DOHH2 (cell line): Measurements from ENCODE around the gene TTC39C.

Experiments
- H3F3A ChIP-seq: fragments of 200-600 bp; sonication (generic), shearing (Covaris generic); 2 replicates; pipeline ENCODE4 v1.6.0; 2016; ENCODE audit warnings: antibody characterized with exemption, mild to moderate bottlenecking; ENCODE audit not compliant: control insufficient read depth, insufficient read depth
- H3K27ac ChIP-seq: fragments of 200-600 bp; sonication (generic); 2 replicates; pipeline ENCODE4 v1.5.1; 2014; ENCODE audit warnings: low read depth, mild to moderate bottlenecking, low read length, moderate library complexity
- H3K27me3 ChIP-seq: fragments of 200-600 bp; sonication (generic); 2 replicates; pipeline ENCODE4 v1.6.1; 2014; ENCODE audit warnings: mild to moderate bottlenecking, low read length, mixed read lengths; ENCODE audit not compliant: control insufficient read depth
- H3K36me3 ChIP-seq: fragments of 200-600 bp; sonication (generic); 2 replicates; pipeline ENCODE4 v1.6.1; 2014; ENCODE audit warnings: mild to moderate bottlenecking, low read length, moderate library complexity, mixed read lengths; ENCODE audit not compliant: control insufficient read depth
- H3K4me1 ChIP-seq: fragments of 200-600 bp; sonication (generic); 2 replicates; pipeline ENCODE4 v1.6.1; 2014; ENCODE audit warnings: mild to moderate bottlenecking, low read length, mixed read lengths; ENCODE audit not compliant: control insufficient read depth
- H3K4me2 ChIP-seq: fragments of 200-600 bp; sonication (generic); 2 replicates; pipeline ENCODE4 v1.6.0; 2014; ENCODE audit warnings: mild to moderate bottlenecking, low read length, moderate library complexity
- H3K4me3 ChIP-seq: fragments of 200-600 bp; sonication (generic); 2 replicates; pipeline ENCODE4 v1.5.1; 2014; ENCODE audit warnings: mild to moderate bottlenecking, low read length, mixed read lengths
- H3K79me2 ChIP-seq: fragments of 200-600 bp; sonication (generic); 2 replicates; pipeline ENCODE4 v1.6.1; 2014; ENCODE audit warnings: mild to moderate bottlenecking, low read length, mixed read lengths; ENCODE audit not compliant: control insufficient read depth
- H3K9me2 ChIP-seq: fragments of 200-600 bp; sonication (generic); replicated peaks from 2 replicates; pipeline ENCODE4 v1.6.1; 2014; ENCODE audit warnings: mild to moderate bottlenecking, low read length, mixed read lengths; ENCODE audit not compliant: control insufficient read depth
- H3K9me3 ChIP-seq: fragments of 200-600 bp; sonication (generic); 2 replicates; pipeline ENCODE4 v1.6.1; 2014; ENCODE audit warnings: antibody characterized with exemption, low read length, mixed read lengths; ENCODE audit not compliant: control insufficient read depth, insufficient read depth
- H4K20me1 ChIP-seq: fragments of 200-600 bp; sonication (generic); 2 replicates; pipeline ENCODE4 v1.6.0; 2014; ENCODE audit warnings: low read depth, mild to moderate bottlenecking, antibody characterized with exemption, low read length, moderate library complexity; ENCODE audit not compliant: control insufficient read depth, insufficient read depth
- CTCF ChIP-seq: fragments of 200-600 bp; sonication (generic); IDR thresholded peaks from one replicate; pipeline ENCODE4 v1.5.1; 2014; ENCODE audit warnings: antibody characterized with exemption, mild to moderate bottlenecking, low read depth, low read length; ENCODE audit not compliant: poor library complexity, severe bottlenecking
- EZH2phosphoT487 ChIP-seq: fragments of 200-600 bp; sonication (generic); IDR thresholded peaks from 2 replicates; pipeline ENCODE4 v1.6.1; 2017; ENCODE audit warnings: borderline replicate concordance, mild to moderate bottlenecking, antibody characterized with exemption, low read length, moderate library complexity, mixed read lengths

The TTC39C gene

GRCh38 chr18:24181806-24182205, 167.3 kb downstream of the TTC39C start:
- no peak overlapping the region for H3K4me2 ChIP-seq
- TF ChIP-seq EZH2phosphoT487: no peak
- no peak for TF ChIP-seq CTCF
- no peaks in the 10 kb centered on the region for H3K36me3 ChIP-seq
- H3K4me3 ChIP-seq: no peak overlapping the region
- H3K9me2 ChIP-seq: no peaks in the 10 kb centered on the region
- no peaks in the 10 kb centered on the region for H3K79me2 ChIP-seq
- no peaks in the 10 kb centered on the region for H4K20me1 ChIP-seq
- H3K4me1 ChIP-seq: peaks cover 10% of the 10 kb centered on the region
- no peaks in the 10 kb centered on the region for H3F3A ChIP-seq
- H3K27ac ChIP-seq: no peak overlapping the region
- peaks cover 5% of the 10 kb centered on the region for H3K27me3 ChIP-seq
- H3K9me3 ChIP-seq: no peaks in the 10 kb centered on the region
